ENCODE data around the gene RELN.

GRCh38 chr7:103854611-103855010 is 134.8 kb downstream of the RELN start:
- TF ChIP-seq CTCF (IDR thresholded peaks at IDR 0.05) (no peak), EP300 (IDR thresholded peaks at IDR 0.05) (no peak)
